MCF 10A (cell line): ENCODE results near the gene MCF2. TPM values are rescaled to one million over a fixed set of nuclear protein-coding genes. Genes with fewer than 3 reads are reported as not detected.

Source experiments
- BruUV-seq: library from RNA; stranded (reverse); fragments of 400-500 nt; replicated peaks from 2 replicates; lab custom pipeline; 2021; lab: Mats Ljungman, UMichigan
- CTCF ChIA-PET: fragments of 300-600 bp; sonication (Branson Sonifier 250); formaldehyde crosslinking; extraction: SDS; loops from one replicate; lab custom pipeline; 2021; ENCODE audit warnings: antibody characterized with exemption, inconsistent platforms; lab: Yijun Ruan, JAX
- POLR2A ChIA-PET: fragments of 300-600, 350-650 bp; sonication (Branson Sonifier 250); formaldehyde crosslinking; extraction: SDS; loops from one replicate; lab custom pipeline; 2020; ENCODE audit warnings: antibody characterized with exemption, inconsistent platforms; lab: Yijun Ruan, JAX
- DNase-seq: peaks from one replicate; pipeline ENCODE4 v3.0.0-alpha.2; 2018; ENCODE audit not compliant: unreplicated experiment
- H3K27ac Mint-ChIP-seq: one replicate; pipeline ENCODE4 v1.8.0; 2022; ENCODE audit warnings: mild to moderate bottlenecking, low read depth, mixed read lengths; ENCODE audit not compliant: unreplicated experiment
- H3K27me3 Mint-ChIP-seq: one replicate; pipeline ENCODE4 v1.8.0; 2022; ENCODE audit warnings: mixed read lengths; ENCODE audit not compliant: insufficient read depth, unreplicated experiment
- H3K36me3 Mint-ChIP-seq: one replicate; pipeline ENCODE4 v1.8.0; 2022; ENCODE audit warnings: mild to moderate bottlenecking, moderate library complexity, mixed read lengths; ENCODE audit not compliant: insufficient read depth, unreplicated experiment
- H3K4me1 Mint-ChIP-seq: one replicate; pipeline ENCODE4 v1.8.0; 2022; ENCODE audit warnings: mixed read lengths; ENCODE audit not compliant: insufficient read depth, unreplicated experiment
- H3K4me3 Mint-ChIP-seq: one replicate; pipeline ENCODE4 v1.8.0; 2022; ENCODE audit warnings: mild to moderate bottlenecking, moderate library complexity, mixed read lengths; ENCODE audit not compliant: unreplicated experiment
- H3K9me3 Mint-ChIP-seq: one replicate; pipeline ENCODE4 v1.8.0; 2022; ENCODE audit warnings: mixed read lengths; ENCODE audit not compliant: unreplicated experiment
- CTCF ChIP-seq: fragments of 200-600 bp; IDR thresholded peaks from one replicate; pipeline ENCODE4 v1.8.0; 2022; ENCODE audit warnings: antibody characterized with exemption, mild to moderate bottlenecking; ENCODE audit not compliant: unreplicated experiment
- intact Hi-C: fragments of 100-400 bp; cut with micrococcal nuclease; formaldehyde crosslinking; loops from 2 replicates; pipeline ENCODE4 v1.14.1; 2022
- total RNA-seq: library from RNA; stranded (reverse); gene quantifications from 2 replicates; pipeline ENCODE4 v1.2.3, GENCODE V29; 2022

Gene MCF2
- total RNA-seq, 1 experiment from 2014 or later = 2.1 TPM

GRCh38 chrX:139532834-139533233 lies 175.1 kb downstream of the MCF2 start:
- BruUV-seq = no TSS peak
- H3K27me3 Mint-ChIP-seq = no peaks in the 10 kb centered on the region

More at GRCh38 chrX:139532834-139533233, 175.1 kb downstream of the MCF2 start:
- H3K36me3 Mint-ChIP-seq = no peaks in the 10 kb centered on the region
- no peak for DNase-seq
- H3K4me3 Mint-ChIP-seq = no peak overlapping the region
- no peaks in the 10 kb centered on the region for H3K4me1 Mint-ChIP-seq
- POLR2A ChIA-PET = no interaction called here
- H3K9me3 Mint-ChIP-seq = no peaks in the 10 kb centered on the region
- H3K27ac Mint-ChIP-seq = no peak overlapping the region
- CTCF ChIA-PET = no interaction called here
- no peak for TF ChIP-seq CTCF
- intact Hi-C loops = no loop called here

Other genes starting within 250 kb of the MCF2 start
- not detected in 2 replicates for gene F9, start 177.4 kb downstream of the MCF2 start, total RNA-seq
- gene ATP11C, start 224.9 kb upstream of the MCF2 start, total RNA-seq = 19.0 and 19.5 TPM in 2 replicates